HepG2 (cell line): Measurements from ENCODE around the gene TCAP. TPM values are rescaled to one million over a fixed set of nuclear protein-coding genes. Genes with fewer than 3 reads are reported as not detected.

Experiments
- ATAD3A ChIP-seq: sonication (generic); formaldehyde crosslinking; IDR thresholded peaks from 2 replicates; pipeline ENCODE4 v1.4.0; 2020; ENCODE audit warnings: missing genetic modification reagents
- FOXP1 ChIP-seq, 2 experiments: fragments of 450-650 bp in 1 of 2; IDR thresholded peaks; 2 replicates each; pipeline ENCODE4 v1.6.1; 2017 to 2018; ENCODE audit warnings: antibody characterized with exemption in 1 of 2
- HDAC2 ChIP-seq: sonication (generic); formaldehyde crosslinking; IDR thresholded peaks from 2 replicates; pipeline ENCODE4 v1.4.0; 2020; ENCODE audit warnings: missing genetic modification reagents
- HDAC6 ChIP-seq: fragments of 200-600 bp; sonication (generic); IDR thresholded peaks from 2 replicates; pipeline ENCODE4 v1.7.0; 2017; ENCODE audit warnings: mild to moderate bottlenecking, antibody characterized with exemption, low read length, low read depth
- KDM5B ChIP-seq: sonication (generic); formaldehyde crosslinking; IDR thresholded peaks from 2 replicates; pipeline ENCODE4 v1.4.0; 2020; ENCODE audit warnings: missing genetic modification reagents, mild to moderate bottlenecking, borderline replicate concordance
- KMT2A ChIP-seq: sonication (generic); formaldehyde crosslinking; IDR thresholded peaks from 2 replicates; pipeline ENCODE4 v1.4.0; 2020; ENCODE audit warnings: missing genetic modification reagents
- MTA3 ChIP-seq: sonication (generic); formaldehyde crosslinking; IDR thresholded peaks from 2 replicates; pipeline ENCODE4 v1.4.0; 2020; ENCODE audit warnings: missing genetic modification reagents
- SIX4 ChIP-seq: sonication (generic); formaldehyde crosslinking; IDR thresholded peaks from 2 replicates; pipeline ENCODE4 v1.4.0; 2020; ENCODE audit warnings: missing genetic modification reagents
- SMARCE1 ChIP-seq: fragments of 450-650 bp; IDR thresholded peaks from 2 replicates; pipeline ENCODE4 v1.6.1; 2017; ENCODE audit warnings: borderline replicate concordance
- SRF ChIP-seq: IDR thresholded peaks from 2 replicates; pipeline ENCODE4 v1.6.1; 2011; ENCODE audit warnings: mild to moderate bottlenecking, low read depth, low read length, moderate library complexity
- TP53 ChIP-seq: sonication (generic); formaldehyde crosslinking; conservative IDR thresholded peaks from 2 replicates; pipeline ENCODE4 v1.4.0; 2020; ENCODE audit warnings: missing genetic modification reagents
- YY1 ChIP-seq: IDR thresholded peaks from 2 replicates; pipeline ENCODE4 v1.6.1; 2011; ENCODE audit warnings: low read length, low read depth, moderate library complexity, mild to moderate bottlenecking; ENCODE audit not compliant: insufficient read depth, insufficient replicate concordance
- ZNF230 ChIP-seq: sonication (generic); formaldehyde crosslinking; IDR thresholded peaks from 2 replicates; pipeline ENCODE4 v1.4.0; 2020; ENCODE audit warnings: mild to moderate bottlenecking, missing genetic modification reagents
- ZNF234 ChIP-seq: sonication (generic); formaldehyde crosslinking; conservative IDR thresholded peaks from 2 replicates; pipeline ENCODE4 v1.5.1; 2020; ENCODE audit warnings: mild to moderate bottlenecking, missing genetic modification reagents
- ZNF329 ChIP-seq: sonication (generic); formaldehyde crosslinking; IDR thresholded peaks from 2 replicates; pipeline ENCODE4 v1.9.0; 2021; ENCODE audit warnings: low read depth, mild to moderate bottlenecking, missing genetic modification reagents
- ZNF337 ChIP-seq: sonication (generic); formaldehyde crosslinking; IDR thresholded peaks from 2 replicates; pipeline ENCODE4 v1.5.1; 2020; ENCODE audit warnings: missing genetic modification reagents, low read depth, mild to moderate bottlenecking, borderline replicate concordance
- ZNF766 ChIP-seq: sonication (generic); formaldehyde crosslinking; IDR thresholded peaks from 2 replicates; pipeline ENCODE4 v1.5.0; 2020; ENCODE audit warnings: missing genetic modification reagents, borderline replicate concordance
- ZNF777 ChIP-seq: sonication (generic); formaldehyde crosslinking; IDR thresholded peaks from 2 replicates; pipeline ENCODE4 v1.4.0; 2020; ENCODE audit warnings: missing genetic modification reagents
- ZNF788 ChIP-seq: sonication (generic); formaldehyde crosslinking; IDR thresholded peaks from 2 replicates; pipeline ENCODE4 v1.5.0; 2020; ENCODE audit warnings: mild to moderate bottlenecking, missing genetic modification reagents, borderline replicate concordance
- polyA plus RNA-seq, 8 experiments: library from polyadenylated mRNA; depleted of rRNA in 3 of 8; stranded (reverse) in 7 of 8; unstranded in 1 of 8; fragments of >200 nt; fragmentation: Illumina TruSeq in 4 of 8; extraction: Trizol in 4 of 8; gene quantifications; 2 replicates each; pipeline versions ENCODE4 v1.2.1 to v1.2.3, GENCODE V29; 2011 to 2016; ENCODE audit warnings: low read depth in 4 of 8, missing spikeins in 1 of 8, mixed read lengths in 1 of 8; ENCODE audit not compliant: insufficient read depth in 1 of 8
- total RNA-seq, 5 experiments: library from RNA; depleted of rRNA; stranded (reverse); fragments of >200 nt; fragmentation: Illumina TruSeq; extraction: Trizol; gene quantifications; 2 replicates each; pipeline ENCODE4 v1.2.3, GENCODE V29; 2016; ENCODE audit warnings: low read depth in 1 of 5
- TF ChIP-seq, protein P1 (sequence below): sonication (generic); formaldehyde crosslinking; IDR thresholded peaks from 2 replicates; pipeline ENCODE4 v1.5.1; 2020; ENCODE audit warnings: mild to moderate bottlenecking, missing genetic modification reagents, moderate library complexity
- TF ChIP-seq, protein P2 (sequence below): sonication (generic); formaldehyde crosslinking; IDR thresholded peaks from 2 replicates; pipeline ENCODE4 v1.4.0; 2020; ENCODE audit warnings: mild to moderate bottlenecking, missing genetic modification reagents
- TF ChIP-seq, protein P3 (sequence below): sonication (generic); formaldehyde crosslinking; IDR thresholded peaks from 2 replicates; pipeline ENCODE4 v1.4.0; 2020; ENCODE audit warnings: missing genetic modification reagents

Gene TCAP
- total and polyA plus RNA-seq, 2 of the 13 experiments (the other 11 are each of a cell fraction or from before 2014, with no cell fraction given): 0.24 to 0.65 TPM

DNA sequence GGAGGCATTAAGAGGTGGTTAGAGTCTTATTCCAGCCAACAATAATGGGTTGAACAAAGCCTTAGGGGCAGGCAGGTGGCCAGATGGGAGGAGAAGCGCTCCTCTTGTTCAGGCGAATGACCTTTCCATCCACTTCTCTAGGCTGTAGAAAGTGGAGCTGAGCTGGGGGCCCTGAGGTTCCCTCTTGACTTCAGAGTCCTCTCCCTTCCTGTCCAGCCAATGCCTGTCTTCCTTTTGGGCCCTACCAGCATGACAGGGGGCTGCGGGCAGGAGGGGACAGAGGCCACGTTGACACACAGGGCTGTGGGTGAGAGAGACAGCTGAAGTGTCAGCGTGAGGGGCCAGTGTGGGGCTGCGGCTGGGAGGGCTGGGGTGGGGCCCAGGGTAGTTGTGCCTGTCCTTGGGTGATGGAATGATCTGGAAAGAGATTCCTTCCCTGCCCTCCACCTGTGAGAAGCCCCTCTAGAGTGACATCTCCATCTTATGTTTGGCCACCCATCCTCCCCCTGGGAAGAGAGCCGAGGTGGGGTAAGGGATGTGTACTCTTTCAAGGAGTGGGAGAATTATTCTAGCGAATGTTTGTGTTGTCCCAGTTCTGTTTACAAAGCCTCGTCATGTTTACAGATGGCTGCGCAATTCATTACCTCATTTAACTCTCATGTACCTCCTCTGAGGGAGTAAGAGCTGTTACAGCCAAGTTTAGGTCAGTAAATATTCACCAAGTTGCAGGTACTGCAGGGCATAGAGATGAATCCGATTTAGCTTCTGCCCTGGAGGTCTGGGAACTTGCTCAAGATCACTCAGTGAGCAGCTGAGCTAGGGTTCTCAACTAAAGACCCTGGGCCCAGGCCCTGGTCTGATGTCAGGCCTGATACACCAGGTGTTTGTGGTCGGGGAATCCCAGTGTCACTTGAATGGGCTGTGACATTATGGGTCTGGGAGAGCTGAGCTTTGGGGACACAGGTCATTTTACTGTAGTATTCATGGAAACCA is 38.0 kb downstream of the TCAP start (continued):
- TF ChIP-seq, protein P1, sequence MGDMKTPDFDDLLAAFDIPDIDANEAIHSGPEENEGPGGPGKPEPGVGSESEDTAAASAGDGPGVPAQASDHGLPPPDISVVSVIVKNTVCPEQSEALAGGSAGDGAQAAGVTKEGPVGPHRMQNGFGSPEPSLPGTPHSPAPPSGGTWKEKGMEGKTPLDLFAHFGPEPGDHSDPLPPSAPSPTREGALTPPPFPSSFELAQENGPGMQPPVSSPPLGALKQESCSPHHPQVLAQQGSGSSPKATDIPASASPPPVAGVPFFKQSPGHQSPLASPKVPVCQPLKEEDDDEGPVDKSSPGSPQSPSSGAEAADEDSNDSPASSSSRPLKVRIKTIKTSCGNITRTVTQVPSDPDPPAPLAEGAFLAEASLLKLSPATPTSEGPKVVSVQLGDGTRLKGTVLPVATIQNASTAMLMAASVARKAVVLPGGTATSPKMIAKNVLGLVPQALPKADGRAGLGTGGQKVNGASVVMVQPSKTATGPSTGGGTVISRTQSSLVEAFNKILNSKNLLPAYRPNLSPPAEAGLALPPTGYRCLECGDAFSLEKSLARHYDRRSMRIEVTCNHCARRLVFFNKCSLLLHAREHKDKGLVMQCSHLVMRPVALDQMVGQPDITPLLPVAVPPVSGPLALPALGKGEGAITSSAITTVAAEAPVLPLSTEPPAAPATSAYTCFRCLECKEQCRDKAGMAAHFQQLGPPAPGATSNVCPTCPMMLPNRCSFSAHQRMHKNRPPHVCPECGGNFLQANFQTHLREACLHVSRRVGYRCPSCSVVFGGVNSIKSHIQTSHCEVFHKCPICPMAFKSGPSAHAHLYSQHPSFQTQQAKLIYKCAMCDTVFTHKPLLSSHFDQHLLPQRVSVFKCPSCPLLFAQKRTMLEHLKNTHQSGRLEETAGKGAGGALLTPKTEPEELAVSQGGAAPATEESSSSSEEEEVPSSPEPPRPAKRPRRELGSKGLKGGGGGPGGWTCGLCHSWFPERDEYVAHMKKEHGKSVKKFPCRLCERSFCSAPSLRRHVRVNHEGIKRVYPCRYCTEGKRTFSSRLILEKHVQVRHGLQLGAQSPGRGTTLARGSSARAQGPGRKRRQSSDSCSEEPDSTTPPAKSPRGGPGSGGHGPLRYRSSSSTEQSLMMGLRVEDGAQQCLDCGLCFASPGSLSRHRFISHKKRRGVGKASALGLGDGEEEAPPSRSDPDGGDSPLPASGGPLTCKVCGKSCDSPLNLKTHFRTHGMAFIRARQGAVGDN: peak; percentile 97
- TF ChIP-seq HDAC2 (CRISPR knock-in tag) (no peak; the same call in none of the 2 replicates), MTA3 (CRISPR knock-in tag) (no peak), ZNF777 (CRISPR knock-in tag) (no peak), YY1 (no peak), SMARCE1 (no peak), KMT2A (CRISPR knock-in tag) (no peak), ZNF788 (CRISPR knock-in tag) (peak; percentile 63; the same call in 1 of the 2 replicates), KDM5B (no peak), SIX4 (CRISPR knock-in tag) (no peak), ATAD3A (no peak), ZNF230 (CRISPR knock-in tag) (peak; percentile 88), ZNF766 (CRISPR knock-in tag) (no peak), SRF (no peak), FOXP1 (IDR thresholded peaks at IDR 0.05) (peak; percentile 98), FOXP1 (CRISPR knock-in tag; IDR thresholded peaks at IDR 0.05) (peak; percentile 99), HDAC6 (no peak), ZNF329 (CRISPR knock-in tag) (no peak), ZNF234 (CRISPR knock-in tag) (no peak), TP53 (CRISPR knock-in tag) (no peak), ZNF337 (CRISPR knock-in tag) (no peak)
- TF ChIP-seq, protein P2, sequence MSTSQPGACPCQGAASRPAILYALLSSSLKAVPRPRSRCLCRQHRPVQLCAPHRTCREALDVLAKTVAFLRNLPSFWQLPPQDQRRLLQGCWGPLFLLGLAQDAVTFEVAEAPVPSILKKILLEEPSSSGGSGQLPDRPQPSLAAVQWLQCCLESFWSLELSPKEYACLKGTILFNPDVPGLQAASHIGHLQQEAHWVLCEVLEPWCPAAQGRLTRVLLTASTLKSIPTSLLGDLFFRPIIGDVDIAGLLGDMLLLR (CRISPR knock-in tag): no peak
- TF ChIP-seq, protein P3, sequence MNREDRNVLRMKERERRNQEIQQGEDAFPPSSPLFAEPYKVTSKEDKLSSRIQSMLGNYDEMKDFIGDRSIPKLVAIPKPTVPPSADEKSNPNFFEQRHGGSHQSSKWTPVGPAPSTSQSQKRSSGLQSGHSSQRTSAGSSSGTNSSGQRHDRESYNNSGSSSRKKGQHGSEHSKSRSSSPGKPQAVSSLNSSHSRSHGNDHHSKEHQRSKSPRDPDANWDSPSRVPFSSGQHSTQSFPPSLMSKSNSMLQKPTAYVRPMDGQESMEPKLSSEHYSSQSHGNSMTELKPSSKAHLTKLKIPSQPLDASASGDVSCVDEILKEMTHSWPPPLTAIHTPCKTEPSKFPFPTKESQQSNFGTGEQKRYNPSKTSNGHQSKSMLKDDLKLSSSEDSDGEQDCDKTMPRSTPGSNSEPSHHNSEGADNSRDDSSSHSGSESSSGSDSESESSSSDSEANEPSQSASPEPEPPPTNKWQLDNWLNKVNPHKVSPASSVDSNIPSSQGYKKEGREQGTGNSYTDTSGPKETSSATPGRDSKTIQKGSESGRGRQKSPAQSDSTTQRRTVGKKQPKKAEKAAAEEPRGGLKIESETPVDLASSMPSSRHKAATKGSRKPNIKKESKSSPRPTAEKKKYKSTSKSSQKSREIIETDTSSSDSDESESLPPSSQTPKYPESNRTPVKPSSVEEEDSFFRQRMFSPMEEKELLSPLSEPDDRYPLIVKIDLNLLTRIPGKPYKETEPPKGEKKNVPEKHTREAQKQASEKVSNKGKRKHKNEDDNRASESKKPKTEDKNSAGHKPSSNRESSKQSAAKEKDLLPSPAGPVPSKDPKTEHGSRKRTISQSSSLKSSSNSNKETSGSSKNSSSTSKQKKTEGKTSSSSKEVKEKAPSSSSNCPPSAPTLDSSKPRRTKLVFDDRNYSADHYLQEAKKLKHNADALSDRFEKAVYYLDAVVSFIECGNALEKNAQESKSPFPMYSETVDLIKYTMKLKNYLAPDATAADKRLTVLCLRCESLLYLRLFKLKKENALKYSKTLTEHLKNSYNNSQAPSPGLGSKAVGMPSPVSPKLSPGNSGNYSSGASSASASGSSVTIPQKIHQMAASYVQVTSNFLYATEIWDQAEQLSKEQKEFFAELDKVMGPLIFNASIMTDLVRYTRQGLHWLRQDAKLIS (CRISPR knock-in tag): no peak
